Left renal cortex interstitium (tissue), 4 donors: ENCODE data around the gene RNASEH2C. TPM values are rescaled to one million over a fixed set of nuclear protein-coding genes. Genes with fewer than 3 reads are reported as not detected.
A peak's percentile ranks its signal among the peaks of the same experiment; 100 is the strongest.
"Not testable (repeated sequence)": the region's sequence is repeated elsewhere in the genome, so short reads cannot be mapped to it uniquely, and the experiment has no call there.

Experiments
- DNase-seq, 4 donors: peaks; one replicate each; pipeline ENCODE4 v3.0.0-alpha.2; 2013; ENCODE audit warnings: low read depth in 4 of 4, low spot score in 2 of 4, missing footprints in 1 of 4
- polyA plus RNA-seq, 4 donors: library from polyadenylated mRNA; unstranded; fragments of 120-200 nt; gene quantifications; one replicate each; pipeline ENCODE4 v1.2.1, GENCODE V29; 2013; ENCODE audit not compliant: insufficient read length in 4 of 4

Gene RNASEH2C
- polyA plus RNA-seq, 4 donors, result 31.9 to 62.5 (median 53.3) TPM

DNA sequence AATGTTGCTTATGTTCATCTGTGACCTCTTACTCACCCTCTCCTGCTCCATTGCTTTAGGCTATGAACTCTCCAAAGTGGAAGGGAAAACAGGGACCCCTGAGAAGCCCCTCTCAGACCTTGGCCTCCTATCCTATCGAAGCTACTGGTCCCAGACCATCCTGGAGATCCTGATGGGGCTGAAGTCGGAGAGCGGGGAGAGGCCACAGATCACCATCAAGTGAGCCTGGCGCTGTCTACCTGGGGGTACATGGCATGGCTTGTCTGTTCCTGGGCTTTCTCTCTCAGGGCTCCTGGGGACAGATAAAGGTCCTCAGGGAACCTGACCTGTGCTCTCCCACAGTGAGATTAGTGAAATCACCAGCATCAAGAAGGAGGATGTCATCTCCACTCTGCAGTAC is 2.1 kb downstream of the RNASEH2C start:
- DNase-seq, result no peak

DNA sequence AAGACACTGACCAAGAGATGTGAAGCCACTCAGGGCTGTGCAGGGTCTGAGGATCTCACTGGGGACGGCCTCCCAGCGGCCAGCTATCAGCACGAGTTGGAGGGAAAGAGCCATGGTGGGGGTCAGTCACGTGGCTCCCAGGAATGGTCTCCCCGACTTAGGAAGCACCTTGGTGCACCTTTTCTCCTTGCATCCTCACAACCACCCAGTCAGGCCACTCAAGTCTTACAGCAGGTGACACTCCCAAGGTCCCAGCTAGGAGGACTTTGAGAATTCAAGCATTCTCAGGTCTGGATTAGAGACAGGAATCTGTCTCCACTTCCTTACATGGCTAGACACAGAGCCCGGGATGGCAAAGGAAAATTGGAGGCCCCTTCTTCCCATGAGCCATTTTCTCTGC is 2.7 kb downstream of the RNASEH2C start:
- no peak for DNase-seq

DNA sequence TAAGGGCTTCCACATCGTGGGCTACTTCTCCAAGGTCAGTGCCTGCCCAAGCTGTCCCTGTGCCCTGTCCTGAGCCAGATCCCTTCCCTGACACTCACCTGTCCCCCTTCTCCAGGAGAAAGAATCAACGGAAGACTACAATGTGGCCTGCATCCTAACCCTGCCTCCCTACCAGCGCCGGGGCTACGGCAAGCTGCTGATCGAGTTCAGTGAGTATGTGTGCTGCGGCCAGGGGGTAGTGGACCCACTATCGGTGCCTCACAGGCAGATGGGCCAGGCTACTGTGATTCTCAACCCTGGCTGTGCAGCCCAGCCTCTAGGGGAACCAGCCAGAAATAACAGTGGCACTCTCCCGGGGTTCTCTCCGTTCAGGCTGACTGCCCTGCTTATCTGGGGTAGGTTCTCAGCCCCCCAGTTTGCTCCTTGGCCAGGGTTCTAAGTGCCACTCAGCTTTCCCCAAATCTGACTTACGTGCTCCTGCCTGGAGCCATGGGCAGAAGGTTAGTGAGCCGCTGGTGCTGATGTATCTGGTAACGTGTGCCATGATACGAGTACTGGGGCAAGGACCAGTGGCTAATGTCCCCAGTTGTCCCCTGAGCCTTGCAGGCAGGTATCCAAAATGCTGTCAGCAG is 3.7 kb downstream of the RNASEH2C start:
- no peak for DNase-seq

DNA sequence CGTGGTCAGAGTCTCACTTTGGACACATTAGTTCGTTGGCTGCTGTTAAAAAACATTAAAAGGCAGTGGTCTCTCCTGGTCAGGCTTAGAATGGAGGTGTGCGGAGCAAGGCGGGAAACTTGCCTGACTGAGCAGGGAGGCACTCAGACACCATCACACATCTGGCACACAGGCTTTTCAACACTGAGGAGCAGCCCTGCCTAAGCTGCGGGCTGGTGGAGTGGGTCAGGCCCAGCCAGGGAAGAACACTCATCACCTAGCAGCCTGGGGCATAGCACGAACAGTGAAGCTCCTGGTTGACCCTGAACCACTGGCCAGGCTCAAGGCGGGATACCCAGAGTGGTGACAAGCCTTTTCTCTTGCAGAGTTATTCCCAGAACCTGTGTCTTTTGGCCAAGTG is 4.3 kb downstream of the RNASEH2C start:
- no peak for DNase-seq

DNA sequence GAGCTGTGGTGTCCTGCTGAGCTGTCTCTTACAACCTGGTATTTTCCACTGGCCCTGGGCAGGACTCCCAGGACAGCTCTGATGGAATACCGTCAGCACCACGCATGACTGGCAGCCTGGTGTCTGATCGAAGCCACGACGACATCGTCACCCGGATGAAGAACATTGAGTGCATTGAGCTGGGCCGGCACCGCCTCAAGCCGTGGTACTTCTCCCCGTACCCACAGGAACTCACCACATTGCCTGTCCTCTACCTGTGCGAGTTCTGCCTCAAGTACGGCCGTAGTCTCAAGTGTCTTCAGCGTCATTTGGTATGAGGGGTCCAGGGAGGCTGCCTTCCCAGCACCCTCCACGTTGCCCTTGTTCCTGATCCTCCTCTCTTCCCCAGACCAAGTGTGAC is 6.2 kb downstream of the RNASEH2C start:
- no peak for DNase-seq

DNA sequence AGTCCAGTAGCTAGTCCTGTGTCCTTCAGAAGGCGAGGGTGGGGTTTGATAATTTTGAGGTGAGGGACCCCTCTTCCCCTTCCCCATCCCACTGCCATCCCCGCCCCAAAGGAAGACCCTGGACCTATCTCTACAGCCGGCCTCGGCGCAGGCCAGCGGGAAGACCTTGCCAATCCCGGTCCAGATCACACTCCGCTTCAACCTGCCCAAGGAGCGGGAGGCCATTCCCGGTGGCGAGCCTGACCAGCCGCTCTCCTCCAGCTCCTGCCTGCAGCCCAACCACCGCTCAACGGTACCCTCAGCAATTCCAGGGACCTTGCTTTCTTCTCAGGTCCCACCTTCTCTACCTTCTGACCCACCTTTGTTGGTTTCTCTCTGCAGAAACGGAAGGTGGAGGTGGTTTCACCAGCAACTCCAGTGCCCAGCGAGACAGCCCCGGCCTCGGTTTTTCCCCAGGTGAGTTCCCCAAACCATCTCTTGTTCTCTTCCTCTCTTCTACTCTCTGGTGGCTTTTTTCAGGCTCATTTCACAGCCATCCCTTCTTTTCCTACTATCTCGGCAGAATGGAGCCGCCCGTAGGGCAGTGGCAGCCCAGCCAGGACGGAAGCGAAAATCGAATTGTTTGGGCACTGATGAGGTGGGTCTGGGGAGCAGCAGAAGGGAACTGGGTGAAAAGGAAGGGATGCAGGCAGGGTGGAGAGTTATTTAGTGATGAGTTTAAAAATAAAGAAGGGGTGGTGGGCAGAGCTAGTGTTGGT is 7.2 kb downstream of the RNASEH2C start:
- DNase-seq, result no peak

DNA sequence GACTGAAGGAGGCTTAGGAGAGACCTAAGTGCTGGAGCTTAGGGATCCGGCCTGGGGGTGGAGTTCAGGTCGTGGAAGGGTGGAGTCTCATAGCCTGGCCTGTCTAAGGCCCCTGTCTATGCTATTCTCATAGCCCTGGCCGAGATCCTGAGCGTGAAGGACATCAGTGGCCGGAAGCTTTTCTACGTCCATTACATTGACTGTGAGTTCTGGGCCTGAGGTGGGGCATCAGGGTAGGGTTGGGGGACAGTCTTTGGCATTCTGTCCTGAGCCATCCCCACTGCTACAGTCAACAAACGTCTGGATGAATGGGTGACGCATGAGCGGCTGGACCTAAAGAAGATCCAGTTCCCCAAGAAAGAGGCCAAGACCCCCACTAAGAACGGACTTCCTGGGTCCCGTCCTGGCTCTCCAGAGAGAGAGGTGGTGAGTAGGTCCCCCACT is 7.9 kb downstream of the RNASEH2C start:
- no peak for DNase-seq

DNA sequence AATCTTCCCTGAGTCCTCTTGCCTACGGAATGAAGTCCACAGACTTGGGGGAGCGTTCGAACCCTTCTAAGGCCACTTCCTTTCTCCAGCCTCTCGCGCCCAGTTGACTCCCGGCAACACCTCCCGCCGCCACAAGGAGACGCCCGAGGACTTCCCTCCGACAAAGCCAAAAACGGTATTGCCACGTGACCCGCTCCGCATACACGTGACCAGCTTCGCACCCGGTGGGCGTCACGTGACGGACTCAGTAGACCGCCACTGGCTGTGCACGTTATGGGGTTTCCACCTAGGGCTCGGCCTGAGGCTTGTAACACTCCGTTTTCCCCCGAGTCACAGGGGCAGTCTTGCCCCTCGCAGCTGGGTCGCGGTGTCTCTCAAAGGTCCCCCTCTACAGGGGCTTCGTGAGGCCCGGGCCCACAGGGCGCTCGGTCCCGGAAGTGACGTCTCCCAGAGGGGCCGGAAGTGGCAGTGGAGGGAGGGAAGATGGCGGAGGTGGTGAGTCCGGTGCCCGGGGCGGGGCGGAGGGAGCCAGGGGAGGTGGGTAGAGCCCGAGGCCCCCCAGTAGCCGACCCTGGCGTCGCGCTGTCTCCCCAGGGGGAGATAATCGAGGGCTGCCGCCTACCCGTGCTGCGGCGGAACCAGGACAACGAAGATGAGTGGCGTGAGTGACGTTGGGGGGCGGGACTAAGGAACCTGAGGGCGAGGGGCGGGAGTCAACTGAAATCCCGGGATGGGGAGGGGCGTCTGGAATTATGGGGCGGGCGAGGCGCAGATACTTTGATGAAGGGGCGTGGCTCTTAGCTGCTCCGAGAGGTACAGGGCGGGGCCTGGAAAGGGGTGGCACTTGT is 8.6 kb downstream of the RNASEH2C start, which contains the start of gene KAT5:
KAT5 (plus strand) TSS at position 468 of the 848 bp plus-strand sequence; CDS start at position 484, 16 bp downstream.
- peak; percentile 98 to 99 (median 98) for DNase-seq

DNA sequence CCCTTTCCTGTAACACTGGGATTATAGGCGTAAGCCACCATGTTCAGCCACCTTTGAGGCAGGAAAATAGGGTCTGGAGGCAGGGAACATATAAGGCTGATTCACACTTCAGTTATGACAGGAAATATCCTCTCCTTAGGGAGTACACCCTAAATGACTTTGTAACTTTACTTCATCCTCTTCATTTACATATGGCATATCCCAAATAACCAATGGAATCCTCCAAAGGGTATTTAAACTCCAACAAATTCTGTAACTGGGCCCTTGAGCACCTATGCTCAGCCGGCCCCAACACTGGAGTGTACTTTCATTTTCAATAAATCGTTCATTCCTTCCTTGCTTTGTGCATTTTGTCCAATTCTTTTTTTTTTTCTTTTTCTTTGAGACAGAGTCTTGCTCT is 10.2 kb downstream of the RNASEH2C start:
- DNase-seq, result no peak

DNA sequence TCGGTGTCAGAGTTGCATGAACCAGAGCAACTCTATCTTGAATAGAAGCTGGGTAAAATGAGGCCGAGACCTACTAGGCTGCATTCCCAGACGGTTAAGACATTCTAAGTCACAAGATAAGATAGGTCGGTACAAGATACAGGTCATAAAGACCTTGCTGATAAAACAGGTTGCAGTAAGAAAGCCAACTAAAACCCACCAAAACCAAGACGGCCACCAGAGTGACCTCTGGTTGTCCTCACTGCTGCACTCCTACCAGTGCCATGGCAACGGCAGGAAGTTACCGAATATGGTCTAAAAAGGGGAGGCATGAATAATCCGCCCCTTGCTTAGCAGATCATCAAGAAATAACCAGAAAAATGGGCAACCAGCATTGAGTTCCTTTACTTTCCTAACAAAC is 10.9 kb downstream of the RNASEH2C start:
- no peak for DNase-seq

DNA sequence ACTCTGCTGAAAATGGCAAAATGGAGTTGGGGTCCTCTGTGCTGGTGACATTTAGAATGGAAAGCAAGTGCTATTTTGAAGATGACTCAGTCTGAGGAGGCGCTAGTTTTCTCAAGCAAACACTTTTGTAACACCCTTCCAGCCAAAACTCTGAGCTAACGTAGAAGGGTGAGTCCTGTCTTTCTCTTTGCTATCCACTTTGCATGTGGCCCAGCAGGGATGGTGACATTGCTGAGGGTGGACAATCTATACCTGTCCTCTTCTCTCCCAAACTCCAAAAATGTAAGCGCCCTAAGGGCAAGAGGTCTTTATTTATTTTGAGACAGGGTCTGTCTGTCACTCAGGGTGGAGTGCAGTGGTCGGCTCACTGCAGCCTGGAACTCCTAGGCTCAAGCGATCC is 12.1 kb downstream of the RNASEH2C start:
- DNase-seq, result no peak

DNA sequence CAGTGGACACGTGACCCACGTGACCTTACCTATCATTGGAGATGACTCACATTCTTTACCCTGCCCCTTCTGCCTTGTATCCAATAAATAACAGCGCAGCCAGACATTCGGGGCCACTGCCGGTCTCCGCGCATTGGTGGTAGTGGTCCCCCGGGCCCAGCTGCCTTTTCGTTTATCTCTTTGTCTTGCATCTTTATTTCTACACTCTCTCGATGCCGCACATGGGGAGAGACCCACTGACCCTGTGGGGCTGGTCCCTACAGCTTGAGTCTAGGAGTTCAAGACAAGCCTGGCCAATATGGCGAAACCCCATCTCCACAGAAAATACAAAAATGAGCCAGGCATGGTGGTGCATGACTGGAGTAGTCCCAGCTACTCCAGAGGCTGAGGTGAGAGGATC is 13.6 kb downstream of the RNASEH2C start:
- DNase-seq, result not testable (repeated sequence)

DNA sequence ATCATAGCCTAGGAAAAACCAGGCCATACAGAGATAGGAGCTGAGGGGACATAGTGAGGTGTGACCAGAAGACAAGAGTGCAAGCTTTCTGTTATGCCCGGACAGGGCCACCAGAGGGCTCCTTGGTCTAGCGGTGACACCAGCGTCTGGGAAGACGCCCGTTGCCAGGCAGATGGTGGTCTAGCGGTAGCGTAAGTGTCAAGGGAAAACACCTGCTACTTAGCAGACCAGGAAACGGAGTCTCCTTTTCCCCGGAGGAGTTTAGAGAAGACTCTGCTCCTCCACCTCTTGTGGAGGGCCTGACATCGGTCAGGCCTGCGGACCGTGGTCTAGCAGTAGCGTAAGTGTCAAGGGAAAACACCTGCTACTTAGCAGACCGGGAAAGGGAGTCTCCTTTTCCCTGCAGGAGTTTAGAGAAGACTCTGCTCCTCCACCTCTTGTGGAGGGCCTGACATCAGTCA is 14.3 kb downstream of the RNASEH2C start:
- not testable (repeated sequence) for DNase-seq

DNA sequence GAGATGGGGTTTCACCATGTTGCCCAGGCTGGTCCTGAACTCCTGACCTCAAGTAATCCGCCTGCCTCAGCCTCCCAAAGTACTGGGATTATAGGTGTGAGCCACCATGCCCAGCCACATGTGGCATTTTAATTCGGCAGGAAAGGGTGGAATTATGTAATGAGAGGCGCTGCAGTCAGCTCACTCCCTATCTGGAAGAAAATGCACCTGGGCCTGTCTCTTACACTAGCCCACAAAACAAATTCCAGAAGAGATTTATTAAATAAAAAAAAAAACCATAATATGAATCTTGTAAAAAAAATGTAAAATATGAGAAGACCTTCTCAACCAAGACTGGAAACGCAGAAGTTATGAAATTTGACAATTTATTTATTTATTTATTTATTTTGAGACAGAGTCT is 16.8 kb downstream of the RNASEH2C start:
- no peak for DNase-seq

DNA sequence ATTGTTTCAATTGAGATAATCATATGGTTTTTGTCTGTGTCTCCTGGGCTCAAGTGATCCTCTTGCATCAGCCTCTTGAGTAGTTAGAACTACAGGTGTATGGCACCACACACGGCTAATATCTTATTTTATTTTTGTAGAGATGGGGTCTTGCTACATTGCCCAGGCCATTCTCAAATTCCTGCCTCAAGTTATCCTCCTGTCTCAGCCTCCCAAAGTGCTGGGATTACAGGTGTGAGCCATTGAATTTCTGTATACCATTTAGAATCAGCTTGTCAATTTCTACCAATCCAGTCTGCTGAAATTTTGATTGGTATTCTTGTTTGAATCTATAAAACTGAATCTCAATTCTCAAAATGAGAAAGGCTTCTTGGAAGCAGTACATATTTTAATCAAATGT is 18.9 kb downstream of the RNASEH2C start:
- no peak for DNase-seq

DNA sequence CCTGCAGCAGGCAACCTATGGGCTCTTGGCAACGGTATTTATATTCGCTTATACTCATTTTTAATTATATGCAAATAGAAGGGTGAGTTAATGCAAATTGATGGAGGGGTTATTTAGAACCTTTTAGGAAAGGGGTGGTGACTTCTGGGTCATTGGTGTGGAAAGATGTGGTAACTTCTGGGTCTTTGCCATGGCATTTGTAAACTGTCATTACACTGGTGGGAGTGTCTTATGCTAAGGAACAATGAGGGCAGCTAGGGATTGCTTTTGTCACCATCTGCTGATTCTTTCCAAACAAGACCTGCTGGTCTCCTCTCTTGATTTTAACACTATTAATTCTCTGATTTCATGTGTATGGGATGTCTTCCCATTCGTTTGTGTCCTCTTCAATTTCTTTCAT is 20.2 kb downstream of the RNASEH2C start:
- no peak for DNase-seq

DNA sequence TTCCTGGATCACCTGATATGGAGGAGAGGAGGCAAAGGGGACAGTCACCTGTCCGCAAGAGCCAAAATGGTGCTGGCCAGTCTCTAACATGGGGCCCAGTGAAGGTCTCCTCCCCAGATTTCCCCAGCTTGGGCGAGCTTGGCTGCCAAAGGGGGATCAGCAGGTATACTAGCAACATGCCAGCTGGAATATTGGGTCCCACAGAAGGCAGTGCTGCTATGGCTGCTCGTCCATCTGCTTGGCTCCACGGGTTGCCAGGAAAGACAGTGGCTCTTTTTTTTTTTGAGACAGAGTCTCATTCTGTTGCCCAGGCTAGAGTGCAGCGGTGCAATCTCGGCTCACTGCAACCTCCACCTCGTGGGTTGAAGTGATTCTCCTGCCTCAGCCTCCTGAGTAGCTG is 21.3 kb downstream of the RNASEH2C start:
- DNase-seq, result no peak

DNA sequence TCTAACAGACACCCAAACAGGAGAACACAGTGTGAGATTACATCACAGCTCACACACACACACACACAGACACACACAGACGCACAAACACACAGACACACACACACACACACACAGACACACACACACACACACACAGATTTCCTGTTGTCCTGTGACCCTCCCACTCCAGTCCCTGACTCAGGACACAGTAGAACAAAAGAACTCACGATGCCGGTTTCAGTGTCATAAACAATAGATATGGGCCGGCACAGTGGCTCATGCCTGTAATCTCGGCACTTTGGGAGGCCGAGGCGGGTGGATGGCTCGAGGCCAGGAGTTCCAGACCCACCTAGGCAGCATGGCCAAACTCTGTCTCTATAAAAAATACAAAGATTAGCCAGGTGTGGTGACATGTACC is 22.4 kb downstream of the RNASEH2C start:
- DNase-seq, result no peak

DNA sequence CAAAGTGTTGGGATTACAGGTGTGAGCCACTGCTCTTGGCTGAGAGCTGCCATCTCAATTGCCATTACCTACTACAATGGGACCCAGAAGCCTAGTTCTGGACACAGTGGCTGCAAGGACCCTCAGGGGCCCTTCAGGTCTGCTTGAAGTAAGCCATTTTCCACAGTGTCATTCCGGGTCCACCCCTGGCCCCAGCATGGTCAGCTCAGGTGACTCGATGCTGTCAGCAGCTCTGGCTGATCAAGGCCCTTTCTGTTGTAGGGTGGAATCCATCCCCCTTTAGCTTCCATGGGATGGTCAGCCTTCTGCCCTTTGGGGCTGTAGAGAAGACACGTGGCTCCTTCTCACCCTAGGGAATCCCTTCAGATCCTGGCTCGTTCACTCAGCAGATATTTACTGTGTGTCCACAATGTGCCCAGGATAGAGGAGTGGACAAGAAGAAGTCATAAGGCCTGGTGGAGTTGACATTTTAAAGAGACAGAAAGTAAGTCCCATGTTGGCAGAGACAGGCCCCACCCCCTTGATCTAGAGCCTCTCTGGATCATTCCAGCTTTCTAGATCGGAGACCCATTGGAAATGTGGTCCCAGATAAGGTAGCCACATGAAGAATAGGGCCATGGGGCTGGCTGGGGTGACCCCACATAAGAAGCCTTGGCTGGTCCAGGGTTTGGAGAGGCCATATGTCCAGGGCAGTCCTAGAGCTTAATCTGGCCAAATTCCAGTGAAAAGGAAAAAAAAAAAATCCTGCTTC is 23.6 kb downstream of the RNASEH2C start:
- no peak for DNase-seq

DNA sequence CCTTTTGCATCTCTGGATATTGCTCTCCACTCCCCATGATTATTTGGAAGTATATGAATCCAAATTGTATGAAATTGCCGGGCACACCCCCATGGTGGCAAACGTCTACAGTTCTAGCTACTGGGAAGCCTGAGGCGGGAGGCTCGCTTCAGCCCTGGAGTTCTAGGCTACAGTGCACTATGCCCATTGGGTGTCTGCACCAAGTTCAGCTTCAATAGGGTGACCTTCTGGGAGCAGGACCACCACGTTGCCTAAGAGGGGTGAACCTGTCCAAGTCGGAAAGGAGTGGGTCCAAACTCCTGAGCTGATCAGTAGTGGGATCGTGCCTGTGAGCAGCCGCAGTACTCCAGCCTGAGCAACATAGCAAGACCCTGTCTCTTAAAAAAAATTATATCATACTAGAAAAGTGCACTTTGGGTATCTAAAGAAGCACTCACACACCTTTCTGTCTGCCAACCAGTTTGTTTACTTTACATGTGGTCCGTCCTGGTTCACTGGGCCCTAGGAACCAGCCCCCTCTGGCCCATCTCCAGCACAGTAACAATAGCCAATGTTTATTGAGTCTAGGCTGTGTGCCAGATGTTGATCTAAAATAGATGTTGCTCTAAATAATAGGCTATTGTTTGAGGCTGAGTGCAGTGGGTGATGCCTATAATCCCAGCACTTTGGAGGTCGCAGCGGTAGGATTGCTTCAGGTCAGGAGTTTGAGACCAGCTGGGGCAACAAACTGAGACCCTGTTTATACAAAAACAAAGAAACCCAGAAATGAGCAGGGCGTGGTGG is 24.9 kb downstream of the RNASEH2C start:
- DNase-seq, result no peak
